GM19324 (cell line): ENCODE measurements around the gene SSC5D.

Experiments used
- ATAC-seq: cut with Tn5 transposase; IDR thresholded peaks from one replicate; pipeline ENCODE4 v1.9.1; 2021; ENCODE audit warnings: mild to moderate bottlenecking, moderate library complexity; ENCODE audit not compliant: unreplicated experiment, low FRiP score

The SSC5D gene

DNA sequence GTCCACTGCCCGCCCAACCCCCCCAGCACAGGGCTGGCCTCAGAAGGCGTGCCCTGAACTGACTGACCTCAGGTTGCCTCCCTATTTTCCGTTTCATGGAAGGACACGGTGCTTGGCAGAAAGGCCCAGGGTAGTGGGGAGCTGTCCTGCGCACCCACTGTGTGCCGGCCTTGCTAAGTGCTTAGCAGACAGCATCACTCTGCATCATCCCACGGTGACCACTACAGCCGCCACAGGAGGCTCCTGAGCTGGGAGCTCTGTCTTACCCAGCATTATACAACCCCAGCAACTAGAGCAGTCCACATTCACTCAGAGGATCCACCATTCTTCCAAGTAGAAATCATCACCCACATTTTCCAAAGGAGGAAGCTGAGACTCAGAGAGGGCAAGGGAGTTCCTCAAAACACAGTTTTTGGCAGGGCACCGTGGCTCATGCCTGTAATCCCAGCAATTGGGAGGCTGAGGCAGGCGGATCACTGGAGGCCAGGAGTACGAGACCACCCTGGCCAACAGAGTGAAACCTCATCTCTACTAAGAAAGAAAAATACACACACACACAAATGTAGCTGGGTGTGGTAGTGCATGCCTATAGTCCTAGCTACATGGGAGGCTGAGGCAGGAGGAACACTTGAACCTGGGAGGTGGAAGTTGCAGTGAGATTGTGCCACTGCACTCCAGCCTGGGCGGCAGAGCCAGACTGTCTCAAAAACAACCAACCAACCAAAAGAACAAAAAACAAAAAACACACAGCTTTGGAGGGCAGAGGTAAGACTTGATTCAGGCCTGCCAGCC, 47.1 kb downstream of the SSC5D start:
- ATAC-seq = no peak

DNA sequence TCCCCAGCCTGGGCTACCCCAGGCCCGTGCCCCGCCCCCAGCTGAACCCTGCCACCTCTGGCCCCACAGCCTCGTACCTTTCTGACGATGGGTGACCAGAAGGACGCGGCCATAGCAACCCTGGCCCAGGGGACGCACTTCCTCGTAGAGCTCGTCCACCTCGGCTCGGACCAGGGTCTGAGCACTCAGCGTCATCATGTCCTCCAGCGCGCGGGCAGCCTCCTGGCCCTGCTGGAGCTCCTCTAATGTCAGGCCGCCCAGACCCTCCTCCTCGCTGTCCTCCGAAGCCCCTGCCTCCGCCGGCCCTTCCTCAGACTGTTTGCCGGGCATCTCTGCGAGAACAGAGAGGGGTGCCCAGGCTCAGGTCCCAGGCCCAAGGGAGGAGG, 47.7 kb downstream of the SSC5D start:
- ATAC-seq = no peak

GRCh38 chr19:55536366-55536765, 48.1 kb downstream of the SSC5D start:
- ATAC-seq = no peak

DNA sequence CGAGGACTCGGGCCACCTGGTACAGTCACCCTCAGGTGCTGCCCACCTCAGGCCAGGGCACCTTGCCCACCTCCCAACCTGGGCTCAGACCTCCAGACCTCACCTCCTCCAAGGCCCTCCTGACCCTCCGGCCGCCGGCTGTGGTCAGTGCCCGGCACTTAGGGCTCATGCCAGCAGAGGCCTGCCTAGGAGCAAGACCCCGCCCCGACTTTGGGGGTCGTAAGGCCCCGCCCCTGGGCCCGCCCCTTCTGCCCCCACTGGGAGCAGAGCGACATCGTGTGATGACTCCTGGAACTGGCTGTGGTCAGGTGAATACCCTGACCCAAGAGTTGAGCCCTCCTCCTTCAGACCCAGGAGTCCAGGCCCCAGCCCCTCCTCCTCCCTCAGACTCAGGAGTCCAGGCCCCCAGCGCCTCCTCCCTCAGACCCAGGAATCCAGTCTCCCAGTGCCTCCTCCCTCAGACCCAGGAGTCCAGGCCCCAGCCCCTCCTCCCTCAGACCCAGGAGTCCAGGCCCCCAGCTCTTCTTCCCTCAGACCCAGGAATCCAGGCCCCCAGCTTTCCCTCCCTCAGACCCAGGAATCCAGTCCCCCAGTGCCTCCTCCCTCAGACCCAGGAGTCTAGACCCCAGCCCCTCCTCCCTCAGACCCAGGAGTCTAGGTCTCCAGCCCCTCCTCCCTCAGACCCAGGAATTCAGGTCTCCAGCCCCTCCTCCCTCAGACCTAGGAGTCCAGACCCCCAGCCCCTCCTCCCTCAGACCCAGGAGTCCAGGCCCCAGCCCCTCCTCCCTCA, 48.9 kb downstream of the SSC5D start, which contains the start of gene SBK2:
Gene SBK2, minus strand, starts transcription at position 183 of the 790 bp plus-strand sequence. CDS start 839 bp downstream, outside the sequence.
- no peak for ATAC-seq

DNA sequence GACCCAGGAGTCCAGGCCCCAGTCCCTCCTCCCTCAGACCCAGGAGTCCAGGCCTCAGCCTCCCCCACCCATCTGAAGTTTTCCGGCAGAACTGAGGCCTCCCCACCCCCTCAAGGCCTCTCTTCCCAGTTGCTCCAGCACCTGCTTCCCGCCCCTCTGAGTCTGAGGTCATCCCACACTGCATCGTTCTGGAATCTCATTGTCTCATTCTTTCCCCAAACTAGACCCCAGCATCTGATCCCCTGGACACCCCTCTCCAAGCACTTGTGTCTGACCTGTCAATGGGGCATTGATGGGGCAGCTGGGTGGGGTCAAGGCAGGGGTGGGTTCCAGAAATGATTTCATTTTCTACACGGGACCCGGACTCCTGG, 49.5 kb downstream of the SSC5D start:
- ATAC-seq = no peak

DNA sequence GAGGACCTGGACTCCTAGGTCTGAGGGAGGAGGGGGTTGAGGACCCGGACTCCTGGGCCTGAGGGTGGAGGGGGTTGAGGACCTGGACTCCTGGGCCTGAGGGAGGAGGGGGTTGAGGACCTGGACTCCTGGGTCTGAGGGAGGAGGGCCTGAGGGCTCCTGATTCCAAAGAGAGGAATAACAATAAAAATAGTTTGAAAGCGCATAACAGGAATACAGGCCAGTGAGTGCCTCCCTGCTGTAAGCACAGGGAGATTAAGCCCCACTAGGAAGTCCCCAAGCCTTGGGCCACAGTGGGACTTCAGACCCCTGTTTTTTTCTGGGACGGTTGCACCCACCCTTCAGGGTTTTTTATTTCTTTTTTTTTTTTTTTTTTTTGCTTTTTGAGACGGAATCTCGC, 49.9 kb downstream of the SSC5D start:
- ATAC-seq = no peak

GRCh38 chr19:55539090-55539984, 51.1 kb downstream of the SSC5D start:
- no peak for ATAC-seq

GRCh38 chr19:55540619-55541018, 52.4 kb downstream of the SSC5D start:
- no peak for ATAC-seq

DNA sequence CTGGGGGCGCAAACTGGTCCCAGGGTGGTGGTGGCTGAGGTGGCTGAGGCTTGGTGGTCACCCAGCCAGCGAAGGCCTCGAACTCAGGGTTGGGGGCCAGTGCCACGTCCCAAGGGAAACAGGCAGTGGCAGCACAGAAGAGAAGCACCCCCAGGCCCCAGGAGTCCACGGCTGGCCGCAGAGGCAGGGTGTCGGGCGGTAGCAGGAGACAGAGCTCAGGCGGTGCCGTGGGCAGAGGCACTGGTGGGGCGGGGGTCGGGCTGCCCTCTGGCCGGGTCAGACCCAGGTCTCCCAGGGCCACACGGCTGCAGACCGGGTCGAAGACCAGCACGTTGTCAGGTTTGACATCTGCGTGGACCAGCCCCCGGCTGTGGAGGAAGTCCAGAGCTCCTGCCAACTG, 52.9 kb downstream of the SSC5D start:
- ATAC-seq = no peak

DNA sequence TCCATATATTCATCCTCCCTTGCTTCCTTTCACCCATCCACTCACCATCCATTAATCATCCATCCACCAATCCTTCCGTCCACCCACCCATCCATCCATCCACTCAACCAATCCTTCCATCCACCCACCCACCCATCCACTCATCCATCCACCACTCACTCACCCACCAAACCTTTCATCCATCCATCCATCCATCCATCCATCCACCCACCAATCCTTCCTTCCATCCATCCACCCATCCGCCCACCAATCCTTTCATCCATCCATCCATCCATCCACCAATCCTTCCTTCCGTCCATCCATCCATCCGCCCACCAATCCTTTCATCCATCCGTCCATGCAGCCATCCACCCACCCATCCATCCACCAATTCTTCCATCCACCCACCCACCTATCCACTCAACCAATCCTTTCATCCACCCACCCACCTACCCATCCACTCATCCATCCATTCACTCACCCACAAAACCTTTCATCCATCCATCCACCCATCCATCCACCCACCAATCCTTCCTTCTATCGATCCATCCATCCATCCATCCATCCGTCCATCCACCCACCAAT, 54.1 kb downstream of the SSC5D start:
- ATAC-seq = no peak

GRCh38 chr19:55543567-55543966, 55.3 kb downstream of the SSC5D start:
- ATAC-seq = no peak

- no peak for ATAC-seq
Measured at GRCh38 chr19:55544014-55544413, 55.8 kb downstream of the SSC5D start.

DNA sequence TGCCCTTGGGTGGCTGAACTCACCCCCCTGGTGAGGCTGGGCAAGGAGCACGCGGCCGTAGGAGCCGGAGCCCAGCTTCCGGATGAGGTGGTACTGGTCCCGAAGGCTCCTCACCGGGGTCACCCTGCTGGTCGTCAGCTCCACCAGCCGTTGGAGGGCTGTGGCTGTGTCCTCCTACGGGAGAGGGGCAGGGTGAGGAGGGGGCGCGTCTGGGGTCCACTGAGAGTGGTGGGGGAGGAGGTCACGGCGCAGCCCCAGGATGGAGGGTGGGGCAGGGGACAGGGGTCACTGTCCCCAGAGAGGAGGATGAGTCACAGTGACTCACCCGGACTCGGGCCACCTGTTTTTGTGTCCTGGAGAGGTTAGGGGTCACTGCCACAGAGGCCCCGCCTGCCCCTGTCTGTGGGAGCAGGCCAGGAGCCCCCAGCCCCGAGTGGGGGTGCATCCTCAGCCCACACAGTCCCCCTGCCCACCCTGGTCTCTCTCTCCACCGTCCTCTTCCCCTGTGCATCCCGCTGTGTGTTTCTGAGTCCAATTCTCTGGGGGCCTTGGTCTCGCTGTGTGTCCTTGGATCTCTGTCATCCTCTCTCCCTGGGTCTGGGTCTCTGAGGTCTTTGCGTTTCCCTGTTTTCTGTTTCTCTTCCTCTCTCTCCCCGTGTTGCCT, 56.7 kb downstream of the SSC5D start:
- ATAC-seq = no peak

GRCh38 chr19:55545443-55545842, 57.2 kb downstream of the SSC5D start, which contains the start of gene SBK3:
TSS of gene SBK3 (minus strand) at chr19:55545543. CDS start at chr19:55545543, 0 bp downstream.
- no peak for ATAC-seq

DNA sequence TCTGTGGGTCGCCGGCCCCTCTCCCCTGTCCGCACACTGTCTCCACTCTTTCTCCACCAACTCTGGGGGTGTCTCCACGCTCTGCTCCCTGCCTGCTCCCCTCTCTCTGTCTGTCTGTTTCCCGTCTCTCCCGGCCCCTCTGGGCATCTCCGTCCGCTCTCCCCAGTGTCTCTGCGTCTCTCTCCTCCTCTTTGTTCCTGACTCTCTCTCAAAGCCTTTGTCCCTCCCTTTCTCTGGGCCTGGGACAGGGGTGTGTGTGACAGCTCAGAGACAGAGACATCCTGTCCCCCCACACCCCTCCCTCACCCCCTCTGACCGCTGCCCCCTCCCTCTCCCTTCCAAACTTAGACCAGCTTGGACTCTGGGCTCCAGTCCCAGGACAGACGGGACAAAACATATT, 57.8 kb downstream of the SSC5D start:
- no peak for ATAC-seq

DNA sequence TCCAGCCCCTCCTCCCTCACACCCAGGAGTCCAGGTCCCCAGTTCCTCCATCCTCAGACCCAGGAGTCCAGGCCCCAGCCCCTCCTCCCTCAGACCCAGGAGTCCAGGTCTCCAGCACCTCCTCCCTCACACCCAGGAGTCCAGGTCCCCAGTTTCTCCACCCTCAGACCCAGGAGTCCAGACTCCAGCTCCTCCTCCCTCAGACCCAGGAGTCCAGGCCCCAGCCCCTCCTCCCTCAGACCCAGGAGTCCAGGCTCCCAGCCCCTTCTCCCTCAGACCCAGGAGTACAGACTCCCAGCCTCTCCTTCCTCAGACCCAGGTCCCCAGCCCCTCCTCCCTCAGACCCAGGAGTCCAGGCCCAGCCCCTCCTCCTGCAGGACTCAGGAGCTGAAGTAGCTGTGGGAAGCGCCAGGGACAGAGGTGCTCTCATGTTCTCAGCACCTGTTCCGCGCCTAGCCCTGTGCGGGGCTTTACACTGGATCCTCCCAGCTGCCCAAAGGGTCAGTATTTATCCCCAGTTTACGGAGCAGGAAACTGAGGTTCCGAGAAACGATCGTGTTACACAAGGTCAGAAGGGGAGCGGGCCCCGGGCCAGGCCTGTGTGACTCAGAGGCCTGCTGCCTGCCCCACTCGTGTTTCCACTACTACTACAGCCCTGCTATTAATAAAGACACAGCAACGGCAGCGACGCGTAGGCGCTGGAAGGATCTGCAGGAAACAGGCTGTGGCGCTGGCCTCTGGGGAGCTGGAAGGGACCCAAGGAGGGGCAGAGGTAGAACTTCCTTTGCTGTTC, 58.8 kb downstream of the SSC5D start:
- ATAC-seq = no peak

DNA sequence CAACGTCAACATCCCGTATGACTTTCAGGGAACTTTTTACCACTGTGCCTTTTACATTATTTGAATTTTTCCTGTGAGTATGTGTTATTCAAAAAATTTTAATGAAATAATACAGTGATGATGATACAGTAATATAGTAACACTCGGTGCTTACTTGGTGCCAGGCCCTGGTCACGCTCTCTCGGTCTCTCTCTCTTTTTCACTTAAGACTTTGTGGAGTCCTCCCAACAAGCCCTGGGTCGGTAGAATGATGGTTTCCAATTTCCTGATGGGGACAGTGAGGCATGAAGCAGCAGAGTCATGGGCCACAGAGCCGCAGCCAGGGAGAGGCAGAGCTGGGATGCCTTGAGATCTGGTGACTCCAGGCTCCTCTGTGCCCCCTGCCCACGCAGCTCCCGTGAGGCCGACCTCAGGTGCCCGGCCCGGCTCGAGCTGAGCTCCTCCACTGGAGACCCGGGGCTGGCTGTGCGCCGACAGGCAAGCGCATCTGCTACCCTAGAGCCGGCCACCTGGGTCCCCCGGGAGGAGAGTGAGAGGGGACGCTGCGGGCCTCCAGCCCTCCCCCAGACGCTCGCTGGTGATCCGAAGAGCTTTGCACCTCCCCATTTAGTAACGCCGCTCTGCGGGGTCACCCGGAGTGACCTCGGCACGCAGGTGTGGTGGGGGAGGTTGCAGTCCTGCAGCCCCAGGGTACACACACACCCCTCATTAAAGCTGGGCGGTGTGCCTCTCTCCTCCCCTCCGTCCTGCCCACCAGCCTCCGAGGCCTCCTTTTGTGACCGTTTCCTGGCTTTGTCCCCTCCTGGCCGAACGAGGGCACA, 61.5 kb downstream of the SSC5D start:
- no peak for ATAC-seq

GRCh38 chr19:55550321-55550650, 62.0 kb downstream of the SSC5D start:
- ATAC-seq = no peak
